ENCODE measurements around the gene NPLOC4.

GRCh38 chr17:81683584-81684441, 46.9 kb upstream of the NPLOC4 start, which contains the start of the genes ARL16 and HGS:
- TF ChIP-seq CTCF (conservative IDR thresholded peaks at IDR 0.05 in 1 of 2, IDR thresholded peaks at IDR 0.05 in 1 of 2; ENCODE audit: low read depth in 1 of 2, low read length in 2 of 2) = no peak
- TF ChIP-seq EZH2 (IDR thresholded peaks at IDR 0.05; ENCODE audit: low read length, missing control alignments) = no peak

All from fibroblast of lung (primary cell).